Activated CD4-positive, alpha-beta T cell treated with anti-CD3 and anti-CD28 coated beads, Interleukin-2, amount 50 U/mL, for 1 hour (primary cell): ENCODE results near the gene VSIG10.
"Not testable (repeated sequence)": the region's sequence is repeated elsewhere in the genome, so short reads cannot be mapped to it uniquely, and the experiment has no call there.

Source experiments
- DNase-seq: peaks from one replicate; pipeline ENCODE4 v3.0.0-alpha.2; 2020

VSIG10 gene

GRCh38 chr12:118107011-118107410, 3.2 kb upstream of the VSIG10 start:
- DNase-seq, result no peak

GRCh38 chr12:118103201-118103600, 610 bp downstream of the VSIG10 start:
- DNase-seq, result no peak

DNA sequence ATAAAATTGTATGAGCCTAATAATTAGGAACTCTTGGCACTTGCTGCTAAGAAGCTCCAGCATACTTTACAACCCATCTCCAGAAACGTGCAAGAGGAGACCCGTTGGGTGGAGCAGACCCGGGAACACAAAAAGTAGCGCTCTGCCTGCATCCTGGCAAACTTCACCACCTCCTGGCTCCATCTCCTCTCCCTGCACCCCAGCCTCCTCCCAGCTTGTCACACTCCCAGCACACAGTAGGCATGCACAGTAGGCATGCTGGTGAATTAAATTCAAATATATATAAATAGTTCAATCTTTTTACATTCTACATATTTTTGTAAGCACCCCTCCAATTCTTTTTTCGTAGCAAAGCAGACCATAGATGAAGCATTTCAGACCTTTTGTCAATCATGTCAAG, 1.2 kb downstream of the VSIG10 start:
- no peak for DNase-seq

- DNase-seq, result no peak
These were observed 1.7 kb downstream of the VSIG10 start for GRCh38 chr12:118102070-118102469.

GRCh38 chr12:118101051-118101450, 2.8 kb downstream of the VSIG10 start:
- no peak for DNase-seq

DNA sequence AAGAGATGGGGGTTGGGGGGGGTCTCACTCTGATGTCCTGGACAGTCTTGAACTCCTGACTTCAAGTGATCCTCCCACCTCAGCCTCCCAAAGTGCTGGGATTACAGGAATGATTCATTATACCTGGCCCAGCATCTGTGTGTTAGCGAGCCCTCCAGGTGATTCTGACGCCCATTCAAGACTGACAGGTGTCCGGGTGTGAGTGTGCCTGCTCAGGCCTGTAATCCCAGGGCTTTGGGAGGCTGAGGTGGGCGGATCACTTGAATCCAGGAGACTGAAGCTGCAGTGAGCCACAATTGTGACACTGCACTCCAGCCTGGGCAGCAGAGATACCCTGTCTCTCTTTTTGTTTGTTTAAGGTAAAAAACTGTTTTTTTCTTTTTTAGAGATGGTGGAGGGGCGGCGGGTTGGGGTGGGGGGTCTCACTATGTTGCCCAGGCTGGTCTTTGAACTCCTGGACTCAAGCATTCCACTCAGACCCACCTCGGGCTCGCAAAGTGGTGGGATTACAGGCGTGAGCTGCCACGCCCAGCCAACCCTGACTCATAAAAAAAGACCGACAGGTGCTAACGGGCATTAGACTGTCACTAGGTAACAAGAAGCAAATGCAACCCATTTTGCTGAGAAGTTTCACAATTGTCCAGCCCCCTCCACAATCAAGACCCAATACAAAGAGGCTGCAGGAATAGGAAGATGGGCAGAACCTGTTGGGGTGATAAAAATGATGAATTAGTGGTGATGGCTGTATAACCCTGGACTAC, 4.7 kb downstream of the VSIG10 start:
- no peak for DNase-seq

- no peak for DNase-seq
These were observed 5.4 kb downstream of the VSIG10 start for GRCh38 chr12:118098401-118098800.

- DNase-seq, result no peak
These were observed 9.8 kb downstream of the VSIG10 start for GRCh38 chr12:118094039-118094438.

DNA sequence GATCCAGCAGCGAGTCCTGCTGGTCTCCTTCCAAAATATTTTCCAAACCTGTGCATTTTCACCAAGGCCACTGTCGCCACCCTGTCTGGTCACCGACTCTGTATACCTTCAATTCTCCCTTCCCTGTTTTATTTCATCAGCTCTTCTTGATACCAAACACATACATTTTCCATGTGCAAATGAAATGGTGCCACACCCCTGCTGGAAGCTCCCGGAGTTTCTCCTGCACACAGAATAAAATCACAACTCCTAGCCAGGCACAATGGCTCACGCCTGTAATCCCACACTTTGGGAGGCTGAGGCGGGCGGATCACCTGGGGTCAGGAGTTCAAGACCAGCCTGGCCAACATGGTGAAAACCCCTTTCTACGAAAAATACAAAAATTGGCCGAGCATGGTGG, 14.0 kb downstream of the VSIG10 start:
- DNase-seq, result no peak

GRCh38 chr12:118082161-118082560, 21.6 kb downstream of the VSIG10 start:
- no peak for DNase-seq

GRCh38 chr12:118081521-118081920, 22.3 kb downstream of the VSIG10 start:
- DNase-seq, result not testable (repeated sequence)

DNA sequence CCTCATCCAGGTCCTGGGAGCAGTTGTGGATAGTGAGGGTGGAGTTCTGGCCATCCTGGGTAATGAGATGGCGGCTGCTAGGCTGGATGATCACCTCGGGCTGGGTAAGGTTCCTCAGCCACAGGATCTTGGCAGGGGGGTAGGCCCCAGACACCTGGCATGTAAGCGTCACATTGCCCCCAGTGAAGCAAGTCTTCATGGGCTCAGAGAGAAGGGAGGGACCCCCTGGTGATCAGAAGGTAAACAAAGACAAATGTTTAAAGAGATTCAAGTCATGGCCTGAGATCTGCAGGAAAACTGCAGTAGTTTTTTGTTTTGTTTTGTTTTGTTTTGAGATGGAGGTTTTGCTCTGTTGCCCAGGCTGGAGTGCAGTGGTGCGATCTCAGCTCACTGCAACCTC, 30.0 kb downstream of the VSIG10 start:
- DNase-seq, result no peak

DNA sequence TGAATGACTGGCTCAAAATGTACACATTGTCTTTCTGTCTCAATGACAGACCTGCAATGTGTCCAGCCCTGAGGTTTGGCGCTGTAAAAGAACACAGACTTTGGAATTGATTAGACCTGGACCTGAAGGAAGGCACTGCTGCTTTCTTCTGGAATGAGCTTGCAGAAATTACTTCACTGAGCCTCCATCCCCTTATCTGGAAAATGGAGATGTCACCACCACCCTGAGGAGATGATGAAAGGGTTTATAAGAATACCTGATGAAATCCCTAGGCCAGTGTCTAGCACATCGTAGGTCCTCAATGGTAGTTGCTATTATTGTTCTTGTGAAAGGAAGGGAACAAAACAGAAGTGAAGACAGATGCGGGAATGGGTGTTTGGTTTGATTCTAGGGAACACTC, 33.2 kb downstream of the VSIG10 start:
- no peak for DNase-seq

GRCh38 chr12:118068445-118068844, 35.4 kb downstream of the VSIG10 start:
- no peak for DNase-seq

GRCh38 chr12:118065380-118065779, 38.4 kb downstream of the VSIG10 start:
- DNase-seq, result no peak

- DNase-seq, result no peak
These were observed 39.2 kb downstream of the VSIG10 start for GRCh38 chr12:118064608-118065007.

GRCh38 chr12:118063576-118064391, 40.0 kb downstream of the VSIG10 start:
- no peak for DNase-seq

GRCh38 chr12:118061873-118062843, 41.7 kb downstream of the VSIG10 start:
- no peak for DNase-seq

- peak; percentile 37 for DNase-seq
These were observed 42.6 kb downstream of the VSIG10 start, which contains the start of gene WSB2 for GRCh38 chr12:118061011-118061872. TSS of gene WSB2 (minus strand) at chr12:118061179. CDS start at chr12:118061048, 131 bp downstream.

DNA sequence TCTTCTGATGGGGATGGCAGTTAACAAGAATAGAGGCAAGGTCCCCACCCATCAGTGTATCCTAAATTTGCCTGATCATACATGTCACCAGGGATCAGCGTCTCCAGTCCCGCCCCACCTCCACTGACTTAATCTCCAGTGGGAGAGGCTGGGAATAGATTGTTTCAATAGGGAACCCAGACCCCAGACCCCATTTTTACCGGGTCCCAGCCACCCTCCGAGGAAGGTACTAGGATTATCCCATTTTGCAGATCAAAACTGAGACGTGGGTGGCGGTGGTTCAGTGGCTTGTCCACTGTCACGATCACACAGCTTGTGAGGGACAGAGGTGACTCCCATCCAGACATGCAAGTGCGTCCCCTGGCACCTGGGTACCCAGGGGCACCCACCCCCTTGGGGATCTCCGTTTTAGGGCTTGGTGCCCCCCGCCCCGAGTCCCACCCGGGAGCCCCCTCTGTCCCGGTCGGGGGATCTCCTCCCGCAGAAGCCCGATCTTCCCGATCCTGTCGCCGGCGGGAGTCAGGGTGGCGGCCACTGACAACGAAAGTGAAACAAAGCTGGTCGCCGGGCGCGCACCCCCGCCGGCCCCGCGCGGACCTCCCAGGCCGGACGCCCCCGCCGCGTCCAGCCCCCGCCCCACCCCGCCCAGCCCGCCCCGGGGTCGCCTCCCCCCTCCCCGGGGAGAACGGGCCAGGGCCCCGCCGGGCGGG, 43.4 kb downstream of the VSIG10 start:
- DNase-seq, result peak; percentile 10
